Pancreas (tissue), 10 donors: ENCODE results near the gene VANGL2. TPM values are rescaled to one million over a fixed set of nuclear protein-coding genes. Genes with fewer than 3 reads are reported as not detected.

ENCODE experiments used
- ATAC-seq, 4 donors: fragments of 200-7000 bp; cut with Tn5 transposase; one replicate each; pipeline versions ENCODE4 v1.8.0 to v1.9.1; 2020; ENCODE audit warnings: mild to moderate bottlenecking in 4 of 4, moderate library complexity in 4 of 4
- DNase-seq, 6 donors: peaks; one replicate each; pipeline ENCODE4 v3.0.0-alpha.2; 2020
- FAIRE-seq: peaks from 2 replicates; lab custom pipeline; 2012; peaks lifted over from hg19 to GRCh38; lab: Jason Lieb, UNC
- H3K27ac ChIP-seq, 4 donors: fragments of 200-600 bp; sonication (generic); 1 replicate in 3 of 4; 2 replicates in 1 of 4; pipeline versions ENCODE4 v1.5.0 to v1.8.0; 2020
- H3K27me3 ChIP-seq, 4 donors: fragments of 200-600 bp; one replicate each; pipeline ENCODE4 v1.8.0; 2021
- H3K36me3 ChIP-seq, 3 donors: fragments of 200-600 bp; sonication (generic) in 1 of 3; one replicate each; pipeline versions ENCODE4 v1.5.0 to v1.8.0; 2020 to 2021
- H3K4me1 ChIP-seq, 3 donors: fragments of 200-600 bp; one replicate each; pipeline ENCODE4 v1.8.0; 2021
- H3K4me3 ChIP-seq, 4 donors: fragments of 200-600 bp; sonication (generic) in 2 of 4; one replicate each; pipeline versions ENCODE4 v1.5.0 to v1.8.0; 2020 to 2021
- H3K9me3 ChIP-seq, 4 donors: fragments of 200-600 bp; one replicate each; pipeline ENCODE4 v1.8.0; 2021
- CTCF ChIP-seq, 4 donors: fragments of 200-600 bp; sonication (generic) in 3 of 4; IDR thresholded peaks; one replicate each; pipeline versions ENCODE4 v1.5.0 to v1.8.0; 2021; ENCODE audit warnings: antibody characterized with exemption in 4 of 4
- WGBS, 2 donors: extraction: QIAGEN DNeasy Blood & Tissue Kit; methylation state at CpG; one replicate each; pipeline ENCODE4 v1.1.7; 2013; 5-methylcytosine and 5-hydroxymethylcytosine counted together
- intact Hi-C, 3 donors: fragments of 100-400 bp; cut with DNase I; formaldehyde crosslinking; loops; one replicate each; pipeline versions ENCODE4 v1.11.1 to v1.14.2; 2022
- polyA plus RNA-seq, 2 donors: library from polyadenylated mRNA; stranded (reverse); fragments of 200-250 nt; gene quantifications; one replicate each; pipeline ENCODE4 v1.2.3, GENCODE V29; 2013
- total RNA-seq, 6 donors: library from RNA; stranded (reverse); fragmentation: NEBNext Ultra II Directional in 4 of 6; extraction: Animal tissue kit (Norgen Biotek cat#: 25700) in 4 of 6; gene quantifications; one replicate each; pipeline versions ENCODE4 v1.2.1 to v1.2.4, GENCODE V29; 2021 to 2023
- donor health status: healthy with polysubstance abuse.
- donor health status: DM: no; HTN: no; CAD: no; lungs with moderate emphysema.
- donor health status: DM: no; HTN: no; CAD: no.
- donor health status: control.
- donor health status: control.
- donor health status: Bipolar disorder and iron deficiency.
- donor health status: DM: yes; HTN: yes; CAD: no.
- donor health status: DM: no; HTN: no; CAD: no.
- donor health status: DM: no; HTN: no; CAD: no.
- donor health status: DM: yes; HTN: yes; CAD: no.

VANGL2 gene
- total and polyA plus RNA-seq, 8 donors = 2.5 to 9.9 (median 4.2) TPM

- FAIRE-seq = no peak
- no peak overlapping the region for H3K4me3 ChIP-seq
- H3K9me3 ChIP-seq = no peaks in the 10 kb centered on the region
- H3K27ac ChIP-seq = no peak overlapping the region
- intact Hi-C loops = no loop called here
- DNase-seq = no peak
- no peak for ATAC-seq
- H3K4me1 ChIP-seq = peaks cover 5 to 12% (median 6%) of the 10 kb centered on the region in 3 donors
- no peak for TF ChIP-seq CTCF (IDR thresholded peaks at IDR 0.05)
- peaks cover 0 to 6% (median 0%) of the 10 kb centered on the region in 3 donors for H3K36me3 ChIP-seq
- H3K27me3 ChIP-seq = no peaks in the 10 kb centered on the region
- WGBS, 2 donors = 89 to 94% methylated on average over 2 of the region's 2 CpGs
Measured at GRCh38 chr1:160431571-160431970, 31.2 kb downstream of the VANGL2 start.

GRCh38 chr1:160432371-160432786 lies 32.0 kb downstream of the VANGL2 start:
- no peak for ATAC-seq
- intact Hi-C loops = no loop called here

GRCh38 chr1:160436966-160437365 lies 36.6 kb downstream of the VANGL2 start:
- Histone ChIP-seq H3K36me3 (no peaks in the 10 kb centered on the region), H3K27ac (no peak overlapping the region), H3K27me3 (no peaks in the 10 kb centered on the region), H3K4me3 (no peak overlapping the region), H3K4me1 (no peaks in the 10 kb centered on the region), H3K9me3 (no peaks in the 10 kb centered on the region)
- FAIRE-seq (no peak), DNase-seq (no peak), ATAC-seq (no peak)
- intact Hi-C loops = no loop called here
- TF ChIP-seq CTCF (IDR thresholded peaks at IDR 0.05) = no peak
- WGBS, 2 donors = 66 to 73% methylated on average over 2 of the region's 2 CpGs

More at GRCh38 chr1:160432371-160432786, 32.0 kb downstream of the VANGL2 start:
- Histone ChIP-seq H3K27ac (no peak overlapping the region), H3K9me3 (no peaks in the 10 kb centered on the region), H3K4me3 (no peak overlapping the region), H3K27me3 (no peaks in the 10 kb centered on the region), H3K36me3 (peaks cover 0 to 6% (median 0%) of the 10 kb centered on the region in 3 donors), H3K4me1 (peaks cover 5 to 12% (median 6%) of the 10 kb centered on the region in 3 donors)
- no peak for TF ChIP-seq CTCF (IDR thresholded peaks at IDR 0.05)
- FAIRE-seq (no peak), DNase-seq (no peak)

- FAIRE-seq (no peak), DNase-seq (no peak), ATAC-seq (peak in 1 of 4 donors; percentile 52)
- no peaks in the 10 kb centered on the region for H3K9me3 ChIP-seq
- H3K4me1 ChIP-seq = no peaks in the 10 kb centered on the region
- H3K27me3 ChIP-seq = no peaks in the 10 kb centered on the region
- TF ChIP-seq CTCF (IDR thresholded peaks at IDR 0.05) = no peak
- intact Hi-C loops = no loop called here
- H3K36me3 ChIP-seq = no peaks in the 10 kb centered on the region
- no peak overlapping the region for H3K27ac ChIP-seq
- no peak overlapping the region for H3K4me3 ChIP-seq
- 72 to 74% methylated on average over 4 of the region's 4 CpGs for WGBS, 2 donors
Measured at GRCh38 chr1:160437432-160438316, 37.3 kb downstream of the VANGL2 start.
